ENCODE results near the gene NELL1.

GRCh38 chr11:21069909-21070308 is 400.5 kb downstream of the NELL1 start:
- TF ChIP-seq TAF1 (IDR thresholded peaks at IDR 0.05; ENCODE audit: low read depth, low read length), result no peak
- no peak for TF ChIP-seq POLR2AphosphoS5 (IDR thresholded peaks at IDR 0.05; ENCODE audit: low read depth, low read length)
- no peak for TF ChIP-seq POLR2A (IDR thresholded peaks at IDR 0.05; ENCODE audit: low read depth, low read length)
- TF ChIP-seq PAX5 (IDR thresholded peaks at IDR 0.05; ENCODE audit: insufficient read depth, low read length, severe bottlenecking), result no peak
- no peak for TF ChIP-seq POU2F2 (IDR thresholded peaks at IDR 0.05; ENCODE audit: low read depth, low read length)
